Prostate gland (tissue), 2 donors: ENCODE results near the gene MT3.

ENCODE experiments used
- POLR2A ChIP-seq: fragments of 450-650 bp; IDR thresholded peaks from one replicate; pipeline ENCODE4 v1.6.1; 2016; ENCODE audit warnings: antibody characterized with exemption, mild to moderate bottlenecking
- TF ChIP-seq, protein P1 (sequence below), 4 experiments: fragments of 200-600 bp in 2 of 4; fragments of 450-650 bp in 2 of 4; sonication (generic) in 2 of 4; IDR thresholded peaks; 1 replicate in 3 of 4; 2 replicates in 1 of 4; pipeline ENCODE4 v1.5.1; 2016 to 2019; ENCODE audit warnings: antibody characterized with exemption in 4 of 4, mild to moderate bottlenecking in 2 of 4, moderate library complexity in 2 of 4

- TF ChIP-seq, protein P1, sequence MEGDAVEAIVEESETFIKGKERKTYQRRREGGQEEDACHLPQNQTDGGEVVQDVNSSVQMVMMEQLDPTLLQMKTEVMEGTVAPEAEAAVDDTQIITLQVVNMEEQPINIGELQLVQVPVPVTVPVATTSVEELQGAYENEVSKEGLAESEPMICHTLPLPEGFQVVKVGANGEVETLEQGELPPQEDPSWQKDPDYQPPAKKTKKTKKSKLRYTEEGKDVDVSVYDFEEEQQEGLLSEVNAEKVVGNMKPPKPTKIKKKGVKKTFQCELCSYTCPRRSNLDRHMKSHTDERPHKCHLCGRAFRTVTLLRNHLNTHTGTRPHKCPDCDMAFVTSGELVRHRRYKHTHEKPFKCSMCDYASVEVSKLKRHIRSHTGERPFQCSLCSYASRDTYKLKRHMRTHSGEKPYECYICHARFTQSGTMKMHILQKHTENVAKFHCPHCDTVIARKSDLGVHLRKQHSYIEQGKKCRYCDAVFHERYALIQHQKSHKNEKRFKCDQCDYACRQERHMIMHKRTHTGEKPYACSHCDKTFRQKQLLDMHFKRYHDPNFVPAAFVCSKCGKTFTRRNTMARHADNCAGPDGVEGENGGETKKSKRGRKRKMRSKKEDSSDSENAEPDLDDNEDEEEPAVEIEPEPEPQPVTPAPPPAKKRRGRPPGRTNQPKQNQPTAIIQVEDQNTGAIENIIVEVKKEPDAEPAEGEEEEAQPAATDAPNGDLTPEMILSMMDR (IDR thresholded peaks at IDR 0.05) = no peak
- TF ChIP-seq POLR2A = no peak
Observed at GRCh38 chr16:56574625-56575024, 14.7 kb upstream of the MT3 start.
